Epithelial cell of esophagus (primary cell): Measurements from ENCODE around the gene PLA2G12B.
"Not testable (repeated sequence)": the region's sequence is repeated elsewhere in the genome, so short reads cannot be mapped to it uniquely, and the experiment has no call there.

Experiments used
- DNase-seq: peaks from one replicate; pipeline ENCODE4 v3.0.0; 2010; ENCODE audit warnings: low read depth
- H3K4me3 ChIP-seq: 2 replicates; pipeline ENCODE4 v1.5.1; 2011; ENCODE audit warnings: mild to moderate bottlenecking, low read length, control low read depth
- CTCF ChIP-seq: IDR thresholded peaks from 2 replicates; pipeline ENCODE4 v1.5.1; 2011; ENCODE audit warnings: low read depth, mild to moderate bottlenecking, low read length, control low read depth, inconsistent platforms; ENCODE audit not compliant: insufficient read depth; ENCODE audit errors: missing control alignments

Gene PLA2G12B

DNA sequence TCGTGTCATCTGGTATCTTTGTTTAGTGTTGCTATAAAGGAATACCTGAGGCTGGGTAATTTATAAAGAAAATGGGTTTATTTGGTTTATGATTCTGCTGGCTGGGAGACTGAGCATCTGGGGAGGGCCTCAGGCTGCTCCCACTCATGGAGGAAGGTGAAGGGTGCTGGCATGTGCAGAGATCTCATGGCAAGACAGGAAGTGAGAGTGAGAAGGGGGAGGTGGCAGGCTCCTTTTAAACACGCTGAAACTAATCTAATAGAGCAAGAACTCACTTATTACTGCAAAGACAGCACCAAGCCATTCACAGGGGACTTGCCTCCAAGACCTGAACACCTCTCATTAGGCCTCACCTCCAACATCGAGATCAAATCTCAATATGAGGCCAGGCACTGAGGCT, 49.8 kb downstream of the PLA2G12B start:
- H3K4me3 ChIP-seq = no peak overlapping the region
- DNase-seq = no peak
- no peak for TF ChIP-seq CTCF

DNA sequence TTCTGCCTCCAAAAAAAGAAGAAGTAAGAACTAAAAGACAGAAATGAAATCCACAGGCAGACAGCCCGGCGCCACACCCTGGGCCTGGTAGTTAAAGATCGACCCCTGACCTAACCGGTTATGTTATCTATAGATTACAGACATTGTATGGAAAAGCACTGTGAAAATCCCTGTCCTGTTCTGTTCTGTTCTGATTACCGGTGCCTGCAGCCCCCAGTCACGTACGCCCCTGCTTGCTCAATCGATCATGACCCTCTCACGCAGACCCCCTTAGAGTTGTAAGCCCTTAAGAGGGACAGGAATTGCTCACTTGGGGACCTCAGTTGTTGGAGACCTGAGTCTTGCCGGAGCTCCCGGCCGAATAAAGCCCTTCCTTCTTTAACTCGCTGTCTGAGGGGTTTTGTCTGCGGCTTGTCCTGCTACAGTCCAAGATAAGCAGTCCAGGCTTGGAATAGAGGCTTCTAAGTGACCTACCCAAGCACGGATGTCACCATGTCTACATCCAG, 50.6 kb downstream of the PLA2G12B start:
- not testable (repeated sequence) for H3K4me3 ChIP-seq, DNase-seq

DNA sequence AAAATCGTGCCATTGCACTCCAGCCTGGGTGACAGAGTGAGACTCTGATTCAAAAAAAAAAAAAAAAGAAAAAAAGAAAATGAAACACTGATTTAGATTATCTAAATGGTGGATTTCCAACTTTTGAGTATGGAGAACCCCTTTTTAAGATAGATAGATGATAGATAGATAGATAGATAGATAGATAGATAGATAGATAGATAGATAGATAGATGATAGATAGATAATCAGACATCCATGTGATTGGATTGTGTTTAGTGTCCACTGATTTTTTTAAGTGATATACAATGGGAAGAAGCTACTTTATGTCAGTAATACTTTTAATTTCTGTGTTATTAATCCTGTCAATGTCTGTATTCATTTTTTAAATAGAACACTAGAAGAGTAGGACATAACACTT, 55.1 kb downstream of the PLA2G12B start:
- no peak for DNase-seq
- TF ChIP-seq CTCF = no peak
- no peak overlapping the region for H3K4me3 ChIP-seq

GRCh38 chr10:72898616-72899015, 56.0 kb downstream of the PLA2G12B start:
- no peak overlapping the region for H3K4me3 ChIP-seq
- no peak for DNase-seq
- TF ChIP-seq CTCF = no peak

DNA sequence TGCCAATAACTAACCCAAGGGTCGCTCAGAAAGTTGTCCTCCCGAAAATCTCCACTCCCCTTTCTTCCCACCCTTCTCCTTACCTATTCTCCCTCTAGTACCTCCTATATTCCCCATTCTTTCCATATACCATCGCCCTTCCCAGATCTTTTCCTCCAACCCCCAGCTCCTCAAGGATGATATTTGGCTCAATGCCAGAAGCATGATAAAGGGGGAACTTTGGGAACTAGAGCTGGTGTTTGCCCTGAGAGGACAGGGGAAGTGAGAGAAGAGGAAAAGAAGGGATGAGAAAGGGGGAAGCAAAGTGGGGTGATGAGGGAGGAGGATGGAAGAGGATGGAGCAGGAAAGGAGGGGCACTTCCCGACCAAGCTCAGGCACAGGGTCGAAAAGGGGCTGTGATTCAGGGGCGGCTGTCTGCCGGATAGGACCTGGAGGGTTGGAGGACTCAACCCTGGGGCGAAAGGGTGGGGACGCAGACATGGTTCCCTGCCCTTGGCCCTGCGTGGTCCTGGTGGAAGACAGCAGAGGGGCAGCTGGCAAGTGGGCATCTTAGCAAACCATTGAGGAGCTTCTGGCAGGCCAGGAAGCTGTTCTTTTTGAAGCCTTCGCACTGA, 59.3 kb downstream of the PLA2G12B start:
- no peak for TF ChIP-seq CTCF
- no peak overlapping the region for H3K4me3 ChIP-seq
- no peak for DNase-seq

DNA sequence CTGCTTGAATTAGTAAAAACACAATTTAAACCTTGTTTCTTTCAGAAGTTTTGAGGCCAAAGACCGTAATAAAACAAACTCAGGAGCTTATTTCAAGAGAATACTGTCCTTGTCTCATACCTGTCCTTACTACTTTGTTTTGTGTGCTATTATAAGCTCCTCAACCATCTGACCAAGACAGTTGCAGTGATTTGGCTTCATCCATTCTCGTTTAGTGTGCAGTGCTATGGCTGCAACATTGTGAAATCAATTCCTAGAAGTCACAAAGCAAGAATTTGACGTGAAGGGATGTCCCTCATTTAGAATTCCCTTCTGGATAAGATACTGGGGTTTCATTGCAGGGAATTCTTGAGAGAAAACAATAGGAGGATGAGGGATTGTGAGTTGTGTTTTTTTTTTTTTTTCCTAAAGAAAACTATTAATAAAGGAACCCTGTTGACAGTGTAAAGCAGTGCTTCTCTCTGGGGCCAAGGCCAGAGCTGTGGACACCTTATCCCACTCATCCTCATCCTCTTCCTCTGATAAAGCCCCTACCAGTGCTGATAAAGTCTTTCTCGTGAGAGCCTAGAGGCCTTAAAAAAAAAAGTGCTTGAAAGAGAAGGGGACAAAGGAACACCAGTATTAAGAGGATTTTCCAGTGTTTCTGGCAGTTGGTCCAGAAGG, 61.3 kb downstream of the PLA2G12B start, which contains the start of gene OIT3:
Gene OIT3 (plus strand): TSS at position 604 of the 663 bp plus-strand sequence. CDS start 60 bp downstream, outside the sequence.
- DNase-seq = no peak
- no peak for TF ChIP-seq CTCF
- no peak within 1 kb of the TSS for H3K4me3 ChIP-seq

DNA sequence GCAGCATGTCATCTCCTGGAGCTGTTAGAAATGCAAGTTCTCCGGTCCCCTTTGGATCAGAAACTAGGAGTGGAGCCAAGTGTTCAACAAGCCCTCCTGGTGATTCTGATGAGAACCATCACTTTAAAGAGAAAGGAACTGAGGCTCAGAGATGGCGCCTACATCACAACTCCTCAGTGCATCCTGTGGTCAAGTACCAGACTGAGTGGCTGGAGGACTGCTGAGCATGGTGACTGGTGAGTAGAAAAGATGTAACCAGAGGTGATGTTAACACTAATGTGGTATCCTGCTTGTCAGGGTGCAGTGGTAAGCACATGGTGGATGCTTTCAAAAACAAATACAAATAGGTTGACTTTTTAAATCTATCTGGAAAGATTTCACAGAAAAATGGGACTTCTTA, 64.5 kb downstream of the PLA2G12B start:
- no peak for TF ChIP-seq CTCF
- no peak overlapping the region for H3K4me3 ChIP-seq
- no peak for DNase-seq
